ENCODE data around the gene TRIM39. TPM values are rescaled to one million over a fixed set of nuclear protein-coding genes. Genes with fewer than 3 reads are reported as not detected.
A peak's percentile ranks its signal among the peaks of the same experiment; 100 is the strongest.

TRIM39 gene
- total and polyA plus RNA-seq, 2 of the 13 experiments (the other 11 are each of a cell fraction or from before 2014, with no cell fraction given), result 7.7 to 14.6 TPM

- TF ChIP-seq ZBTB21 (CRISPR knock-in tag; IDR thresholded peaks at IDR 0.05) (peak; percentile 95), PAWR (CRISPR knock-in tag; IDR thresholded peaks at IDR 0.05; ENCODE audit: borderline replicate concordance) (no peak), HDAC1 (CRISPR knock-in tag; IDR thresholded peaks at IDR 0.05) (peak; percentile 2; the same call in 1 of the 2 replicates), MIER3 (CRISPR knock-in tag; IDR thresholded peaks at IDR 0.05; ENCODE audit: borderline replicate concordance) (no peak), AGO2 (optimal IDR thresholded peaks at IDR 0.05; ENCODE audit: low read depth, low read length) (no peak), HINFP (CRISPR knock-in tag; IDR thresholded peaks at IDR 0.05; ENCODE audit: low read depth) (peak; percentile 61; the same call in 1 of the 2 replicates), ZBTB7A (CRISPR knock-in tag; IDR thresholded peaks at IDR 0.05) (peak; percentile 81), ZNF547 (CRISPR knock-in tag; IDR thresholded peaks at IDR 0.05) (peak; percentile 7; the same call in 1 of the 2 replicates), HIVEP1 (CRISPR knock-in tag; IDR thresholded peaks at IDR 0.05) (0 out of 2 replicates have a peak, but pooled peaks have one; percentile 74), RFX1 (IDR thresholded peaks at IDR 0.05) (0 out of 2 replicates have a peak, but pooled peaks have one; percentile 35), ATF3 (CRISPR knock-in tag; IDR thresholded peaks at IDR 0.05) (peak; percentile 62; the same call in 1 of the 2 replicates), ZNF12 (CRISPR knock-in tag; IDR thresholded peaks at IDR 0.05) (peak; percentile 68; the same call in 1 of the 2 replicates), ZNF335 (CRISPR knock-in tag; IDR thresholded peaks at IDR 0.05) (0 out of 2 replicates have a peak, but pooled peaks have one; percentile 13), HOMEZ (CRISPR knock-in tag; IDR thresholded peaks at IDR 0.05; ENCODE audit: low read depth) (no peak), ZNF121 (CRISPR knock-in tag; IDR thresholded peaks at IDR 0.05) (0 out of 2 replicates have a peak, but pooled peaks have one; percentile 2), HOXA3 (CRISPR knock-in tag; IDR thresholded peaks at IDR 0.05) (peak; percentile 93; the same call in 1 of the 2 replicates), YY1 (IDR thresholded peaks at IDR 0.05; ENCODE audit: insufficient read depth, insufficient replicate concordance, low read depth, low read length) (peak; percentile 0), ZBTB20 (CRISPR knock-in tag; IDR thresholded peaks at IDR 0.05; ENCODE audit: borderline replicate concordance, low read depth) (peak; percentile 36; the same call in 1 of the 2 replicates), ETV5 (CRISPR knock-in tag; IDR thresholded peaks at IDR 0.05; ENCODE audit: borderline replicate concordance) (no peak), ZBTB7B (CRISPR knock-in tag; IDR thresholded peaks at IDR 0.05) (peak; percentile 58; the same call in 1 of the 2 replicates), SAP130 (CRISPR knock-in tag; IDR thresholded peaks at IDR 0.05; ENCODE audit: low read depth) (no peak; the same call in 1 of the 2 replicates), PTBP1 (IDR thresholded peaks at IDR 0.05; ENCODE audit: low read depth, low read length, poor library complexity, severe bottlenecking) (peak; percentile 15), KDM3A (CRISPR knock-in tag; IDR thresholded peaks at IDR 0.05; ENCODE audit: low read depth) (peak; percentile 9; the same call in 1 of the 2 replicates), ZNF598 (CRISPR knock-in tag; IDR thresholded peaks at IDR 0.05; ENCODE audit: borderline replicate concordance) (peak; percentile 53; the same call in 1 of the 2 replicates), ZHX1 (CRISPR knock-in tag; IDR thresholded peaks at IDR 0.05; ENCODE audit: low read depth) (peak; percentile 94; the same call in 1 of the 2 replicates), MZF1 (CRISPR knock-in tag; IDR thresholded peaks at IDR 0.05; ENCODE audit: borderline replicate concordance) (0 out of 2 replicates have a peak, but pooled peaks have one; percentile 16)
Measured at GRCh38 chr6:30327232-30327746, 562 bp downstream of the TRIM39 start (continued).
